NCI-H510A treated with DMSO at 0.1 percent for 48 hours (cell line): ENCODE measurements around the gene ZBTB42.

Experiments used
- DNase-seq: peaks from one replicate; lab custom pipeline; 2025; lab: John Stamatoyannopoulos, UW

Gene ZBTB42

GRCh38 chr14:104795781-104796686 lies 4.9 kb upstream of the ZBTB42 start:
- peak; percentile 22 for DNase-seq

GRCh38 chr14:104796687-104797081 lies 4.2 kb upstream of the ZBTB42 start:
- no peak for DNase-seq

GRCh38 chr14:104797115-104798044 lies 3.5 kb upstream of the ZBTB42 start:
- peak; percentile 60 for DNase-seq

GRCh38 chr14:104798300-104799243 lies 2.3 kb upstream of the ZBTB42 start:
- DNase-seq = no peak

- DNase-seq = no peak
Measured at GRCh38 chr14:104799244-104800014, 1.5 kb upstream of the ZBTB42 start.

- DNase-seq = peak; percentile 57
Measured at GRCh38 chr14:104800015-104800770, 708 bp upstream of the ZBTB42 start.

GRCh38 chr14:104801520-104802393 lies 856 bp downstream of the ZBTB42 start:
- no peak for DNase-seq

GRCh38 chr14:104802394-104803184 lies 1.7 kb downstream of the ZBTB42 start:
- no peak for DNase-seq

- DNase-seq = no peak
Measured at GRCh38 chr14:104803280-104803911, 2.5 kb downstream of the ZBTB42 start.

GRCh38 chr14:104803912-104804410 lies 3.1 kb downstream of the ZBTB42 start:
- DNase-seq = no peak

GRCh38 chr14:104804481-104805325 lies 3.8 kb downstream of the ZBTB42 start:
- no peak for DNase-seq

GRCh38 chr14:104805326-104805678 lies 4.4 kb downstream of the ZBTB42 start:
- no peak for DNase-seq

GRCh38 chr14:104805941-104806624 lies 5.2 kb downstream of the ZBTB42 start:
- no peak for DNase-seq

GRCh38 chr14:104806625-104807465 lies 5.9 kb downstream of the ZBTB42 start:
- no peak for DNase-seq

- DNase-seq = no peak
Measured at GRCh38 chr14:104808456-104808855, 7.6 kb downstream of the ZBTB42 start.
